Measurements from ENCODE around the gene FKBP5. TPM values are rescaled to one million over a fixed set of nuclear protein-coding genes. Genes with fewer than 3 reads are reported as not detected.

FKBP5 gene
- total RNA-seq, 1 experiment from 2014 or later, result 33.9 TPM

- Histone ChIP-seq H4K91ac (ENCODE audit: insufficient read length, low read depth, low read length) (no peak overlapping the region), H4K20me1 (ENCODE audit: control insufficient read depth, insufficient read depth, insufficient read length) (no peaks in the 10 kb centered on the region), H3K4ac (ENCODE audit: low read depth, low read length) (no peak overlapping the region), H3K9ac (ENCODE audit: extremely low read depth, insufficient read length, low read length) (no peak overlapping the region), H2BK120ac (ENCODE audit: low read depth, low read length, poor library complexity, severe bottlenecking) (no peak overlapping the region), H3K79me1 (ENCODE audit: insufficient read depth, low read depth, low read length, poor library complexity, severe bottlenecking) (no peaks in the 10 kb centered on the region), H2AFZ (ENCODE audit: low read length) (no peak overlapping the region), H3K18ac (ENCODE audit: insufficient read length, low read depth, low read length) (no peak overlapping the region), H3K14ac (ENCODE audit: insufficient read depth, low read length) (no peak overlapping the region), H2BK12ac (ENCODE audit: insufficient read length, low read depth, low read length) (no peak overlapping the region), H3K56ac (ENCODE audit: insufficient read length, low read depth, low read length) (no peak overlapping the region), H3K27ac (ENCODE audit: insufficient read length, low read depth, low read length) (no peak overlapping the region), H4K5ac (ENCODE audit: insufficient read length, low read depth, low read length) (no peak overlapping the region), H3K27me3 (ENCODE audit: insufficient read depth, low read length) (no peaks in the 10 kb centered on the region), H3K23ac (ENCODE audit: insufficient read length, low read depth, low read length) (no peak overlapping the region), H3T11ph (ENCODE audit: low read length) (no peak overlapping the region), H3K79me2 (ENCODE audit: insufficient read depth, low read length) (no peaks in the 10 kb centered on the region), H3K9me3 (ENCODE audit: control insufficient read depth, low read depth, low read length) (no peaks in the 10 kb centered on the region), H3K4me2 (ENCODE audit: insufficient read depth, insufficient read length, low read length) (no peak overlapping the region), H2BK20ac (ENCODE audit: low read depth, low read length, poor library complexity, severe bottlenecking) (no peak overlapping the region), H3K4me1 (ENCODE audit: insufficient read depth, low read length) (no peaks in the 10 kb centered on the region), H4K8ac (replicated peaks; ENCODE audit: insufficient read length, low read depth, low read length) (no peak overlapping the region), H3K23me2 (ENCODE audit: insufficient read length, low read depth, low read length, poor library complexity, severe bottlenecking) (no peaks in the 10 kb centered on the region), H2AK5ac (ENCODE audit: insufficient read length, low read length) (no peak overlapping the region), H2BK5ac (ENCODE audit: insufficient read length, low read length) (no peak overlapping the region), H2BK15ac (ENCODE audit: low read depth, low read length) (no peak overlapping the region)
- Mint-ChIP-seq H3K4me1 (peaks cover 31 to 34% of the 10 kb centered on the region in 2 experiments), H3K4me3 (no peak overlapping the region), H3K27ac (no peak overlapping the region; a peak in 1 of 7 replicates), H3K27me3 (ENCODE audit: low read depth) (peaks cover 7% of the 10 kb centered on the region), H3K36me3 (ENCODE audit: insufficient read depth in 1 of 3, low read depth in 3 of 3) (peaks cover 6 to 9% (median 9%) of the 10 kb centered on the region in 3 experiments; a peak in 6 of 7 replicates), H3K9me3 (peaks cover 10% of the 10 kb centered on the region in 2 experiments)
- TF ChIP-seq, protein P1, sequence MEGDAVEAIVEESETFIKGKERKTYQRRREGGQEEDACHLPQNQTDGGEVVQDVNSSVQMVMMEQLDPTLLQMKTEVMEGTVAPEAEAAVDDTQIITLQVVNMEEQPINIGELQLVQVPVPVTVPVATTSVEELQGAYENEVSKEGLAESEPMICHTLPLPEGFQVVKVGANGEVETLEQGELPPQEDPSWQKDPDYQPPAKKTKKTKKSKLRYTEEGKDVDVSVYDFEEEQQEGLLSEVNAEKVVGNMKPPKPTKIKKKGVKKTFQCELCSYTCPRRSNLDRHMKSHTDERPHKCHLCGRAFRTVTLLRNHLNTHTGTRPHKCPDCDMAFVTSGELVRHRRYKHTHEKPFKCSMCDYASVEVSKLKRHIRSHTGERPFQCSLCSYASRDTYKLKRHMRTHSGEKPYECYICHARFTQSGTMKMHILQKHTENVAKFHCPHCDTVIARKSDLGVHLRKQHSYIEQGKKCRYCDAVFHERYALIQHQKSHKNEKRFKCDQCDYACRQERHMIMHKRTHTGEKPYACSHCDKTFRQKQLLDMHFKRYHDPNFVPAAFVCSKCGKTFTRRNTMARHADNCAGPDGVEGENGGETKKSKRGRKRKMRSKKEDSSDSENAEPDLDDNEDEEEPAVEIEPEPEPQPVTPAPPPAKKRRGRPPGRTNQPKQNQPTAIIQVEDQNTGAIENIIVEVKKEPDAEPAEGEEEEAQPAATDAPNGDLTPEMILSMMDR (conservative IDR thresholded peaks at IDR 0.05), result no peak
- WGBS (ENCODE audit: extremely low coverage, insufficient read length, low lambda C conversion rate), result no CpG with 5 or more reads among the region's 11 CpGs
- no peak for DNase-seq
These were observed 126.7 kb downstream of the FKBP5 start for GRCh38 chr6:35562060-35562459.
